Medulla oblongata (tissue), 1 donor: ENCODE measurements around the gene FAM237A.
A peak's percentile ranks its signal among the peaks of the same experiment; 100 is the strongest.

Experiments used
- DNase-seq: peaks from one replicate; pipeline ENCODE4 v3.0.0-alpha.2; 2015; ENCODE audit errors: extremely low spot score

The FAM237A gene

DNA sequence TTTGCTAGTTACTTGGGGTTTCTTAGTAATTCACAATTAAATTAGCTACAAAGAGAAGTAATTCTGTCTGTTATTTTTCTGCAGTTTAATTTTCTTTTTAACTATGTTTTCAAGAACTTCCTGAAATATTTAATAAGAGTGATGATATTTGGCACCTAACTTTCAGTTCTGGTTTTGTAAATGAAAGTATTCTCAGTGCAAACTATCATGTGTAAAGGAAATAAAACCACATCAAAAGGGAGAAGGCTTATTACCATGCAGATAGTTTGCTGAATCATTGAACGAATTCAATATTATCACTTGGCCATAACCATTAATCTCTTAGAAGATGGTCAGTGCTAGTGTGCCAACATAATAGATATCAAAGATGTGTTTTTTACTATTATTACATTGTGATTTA, 46.7 kb downstream of the FAM237A start:
- no peak for DNase-seq

DNA sequence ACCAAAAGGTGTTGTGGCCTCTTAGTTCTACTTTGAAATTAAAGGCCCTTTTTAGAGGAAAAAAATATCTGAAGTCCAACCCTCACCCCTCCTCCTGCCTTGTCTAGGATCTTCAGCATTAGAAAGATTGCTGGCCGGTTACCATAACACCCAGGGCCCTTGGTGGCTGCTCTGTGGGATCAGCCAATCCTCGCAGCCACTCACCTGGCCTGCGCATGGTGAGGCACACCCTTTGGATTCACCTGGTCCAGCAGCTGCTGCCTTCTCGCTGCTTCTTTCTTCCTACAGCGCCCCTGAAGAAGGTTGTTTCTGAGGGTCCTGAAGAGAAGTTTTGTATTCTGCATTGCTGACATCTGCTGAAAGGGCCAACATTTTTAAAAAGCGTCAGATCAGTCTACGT, 50.7 kb downstream of the FAM237A start:
- no peak for DNase-seq

DNA sequence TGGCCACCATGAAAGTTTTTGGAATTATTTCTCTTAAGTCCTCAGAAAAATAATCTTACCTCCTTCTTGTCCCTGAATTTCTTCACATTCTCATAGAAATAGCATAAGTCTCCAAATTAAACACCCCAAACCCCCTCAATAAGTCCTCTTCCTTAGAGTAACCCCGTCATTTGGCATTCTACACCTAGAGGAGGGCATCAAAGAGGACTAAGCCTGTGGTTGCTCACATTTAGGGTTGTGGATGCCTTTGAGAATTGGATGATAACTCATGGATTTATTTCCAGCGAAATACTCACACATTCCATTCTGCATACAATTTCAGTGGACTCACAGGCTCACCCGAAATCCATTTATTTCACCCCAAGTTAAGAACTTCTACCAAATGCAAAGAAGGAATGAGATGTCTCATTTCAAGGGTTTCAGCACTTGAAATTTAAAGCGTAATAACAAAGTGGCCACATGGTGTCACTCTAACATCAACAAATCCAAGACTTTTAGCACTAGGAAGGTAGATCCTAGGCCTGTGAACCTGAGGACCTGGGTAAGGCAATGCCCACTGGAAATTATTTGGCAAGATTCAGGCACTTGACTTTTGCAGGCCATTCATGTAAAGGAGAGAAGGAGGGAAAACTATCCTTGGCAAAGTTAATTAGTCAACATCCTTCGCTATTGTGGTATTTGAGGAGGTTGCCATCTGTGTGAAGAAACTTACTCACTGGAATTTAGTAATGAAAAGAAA, 51.3 kb downstream of the FAM237A start:
- DNase-seq: peak; percentile 79

DNA sequence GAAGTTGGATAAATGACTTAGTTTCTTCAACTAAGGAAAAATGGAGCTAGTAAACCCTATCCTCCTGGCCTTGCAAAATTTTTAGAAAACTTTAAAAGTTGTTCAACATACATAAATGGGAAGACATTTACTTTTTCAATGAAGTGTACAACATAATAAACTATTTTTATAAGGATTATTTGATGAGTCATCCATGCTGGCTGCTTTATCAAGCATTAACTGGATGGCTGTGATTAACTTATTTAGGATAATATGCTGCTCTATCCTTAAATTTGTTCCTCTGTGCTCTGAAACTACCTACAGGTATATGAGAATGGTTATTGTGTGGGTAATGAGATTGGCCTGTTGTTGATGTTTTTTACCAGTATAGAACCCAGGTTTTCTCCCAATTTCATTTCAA, 54.6 kb downstream of the FAM237A start:
- DNase-seq: no peak

DNA sequence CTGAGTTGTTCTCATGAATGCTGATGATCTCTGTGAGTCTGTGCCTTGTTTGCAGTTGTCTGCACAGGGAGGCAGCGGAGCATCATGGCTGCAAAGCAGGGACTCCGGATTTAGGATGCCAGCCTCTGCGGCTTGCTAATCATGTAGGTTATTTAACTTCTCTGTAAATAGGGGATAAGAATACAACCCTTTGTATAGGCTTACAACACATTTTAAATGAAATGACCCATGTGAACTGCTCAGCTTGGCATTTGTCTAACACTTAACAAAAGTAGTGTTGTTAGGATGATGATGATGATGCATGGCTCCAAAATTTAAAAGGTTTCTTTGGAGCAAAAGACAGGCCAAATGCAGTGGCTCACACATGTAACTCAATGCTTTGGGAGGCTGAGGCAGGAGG, 56.5 kb downstream of the FAM237A start:
- no peak for DNase-seq
